ENCODE measurements around the gene RPS6KB1.
"Not testable (repeated sequence)": the region's sequence is repeated elsewhere in the genome, so short reads cannot be mapped to it uniquely, and the experiment has no call there.

RPS6KB1 gene

GRCh38 chr17:59892924-59893675 lies at the start of gene RPS6KB1, which contains the start of gene TUBD1:
TSS of gene RPS6KB1 (plus strand) at chr17:59893121. CDS start at chr17:59893185, 64 bp downstream.
TSS of gene TUBD1 (minus strand) at chr17:59892943. CDS start at chr17:59891002, 1,941 bp downstream.
- peak; percentile 94 to 95 for DNase-seq (ENCODE audit: low read depth in 2 of 2)

- no peak for DNase-seq (ENCODE audit: low read depth in 2 of 2)
Observed at GRCh38 chr17:59844884-59845594, 47.9 kb upstream of the RPS6KB1 start.

- DNase-seq (ENCODE audit: low read depth in 2 of 2) = no peak
Observed at GRCh38 chr17:59845595-59846393, 47.1 kb upstream of the RPS6KB1 start.

GRCh38 chr17:59846394-59847165 lies 46.3 kb upstream of the RPS6KB1 start:
- DNase-seq (ENCODE audit: low read depth in 2 of 2) = no peak

- DNase-seq (ENCODE audit: low read depth in 2 of 2) = no peak
Observed at GRCh38 chr17:59848385-59848668, 44.6 kb upstream of the RPS6KB1 start.

- no peak for DNase-seq (ENCODE audit: low read depth in 2 of 2)
Observed at GRCh38 chr17:59848778-59849177, 44.1 kb upstream of the RPS6KB1 start.

- not testable (repeated sequence) for DNase-seq (ENCODE audit: low read depth in 2 of 2)
Observed at GRCh38 chr17:59850311-59850710, 42.6 kb upstream of the RPS6KB1 start.

GRCh38 chr17:59851439-59852375 lies 41.2 kb upstream of the RPS6KB1 start:
- no peak for DNase-seq (ENCODE audit: low read depth in 2 of 2)

- not testable (repeated sequence) for DNase-seq (ENCODE audit: low read depth in 2 of 2)
Observed at GRCh38 chr17:59852847-59853167, 40.1 kb upstream of the RPS6KB1 start.

GRCh38 chr17:59853168-59853918 lies 39.6 kb upstream of the RPS6KB1 start:
- no peak for DNase-seq (ENCODE audit: low read depth in 2 of 2)

- DNase-seq (ENCODE audit: low read depth in 2 of 2) = not testable (repeated sequence)
Observed at GRCh38 chr17:59853919-59854729, 38.8 kb upstream of the RPS6KB1 start.

- no peak for DNase-seq (ENCODE audit: low read depth in 2 of 2)
Observed at GRCh38 chr17:59856859-59857794, 35.8 kb upstream of the RPS6KB1 start.

GRCh38 chr17:59858167-59858816 lies 34.6 kb upstream of the RPS6KB1 start:
- DNase-seq (ENCODE audit: low read depth in 2 of 2) = no peak

GRCh38 chr17:59858932-59859331 lies 34.0 kb upstream of the RPS6KB1 start:
- no peak for DNase-seq (ENCODE audit: low read depth in 2 of 2)

- DNase-seq (ENCODE audit: low read depth in 2 of 2) = no peak
Observed at GRCh38 chr17:59859444-59860025, 33.4 kb upstream of the RPS6KB1 start.

GRCh38 chr17:59863616-59864015 lies 29.3 kb upstream of the RPS6KB1 start:
- DNase-seq (ENCODE audit: low read depth in 2 of 2) = no peak

GRCh38 chr17:59869941-59870218 lies 23.0 kb upstream of the RPS6KB1 start:
- DNase-seq (ENCODE audit: low read depth in 2 of 2) = no peak
